ENCODE results near the gene KRTAP13-2.

Gene KRTAP13-2, protein sequence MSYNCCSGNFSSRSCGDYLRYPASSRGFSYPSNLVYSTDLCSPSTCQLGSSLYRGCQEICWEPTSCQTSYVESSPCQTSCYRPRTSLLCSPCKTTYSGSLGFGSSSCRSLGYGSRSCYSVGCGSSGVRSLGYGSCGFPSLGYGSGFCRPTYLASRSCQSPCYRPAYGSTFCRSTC

DNA sequence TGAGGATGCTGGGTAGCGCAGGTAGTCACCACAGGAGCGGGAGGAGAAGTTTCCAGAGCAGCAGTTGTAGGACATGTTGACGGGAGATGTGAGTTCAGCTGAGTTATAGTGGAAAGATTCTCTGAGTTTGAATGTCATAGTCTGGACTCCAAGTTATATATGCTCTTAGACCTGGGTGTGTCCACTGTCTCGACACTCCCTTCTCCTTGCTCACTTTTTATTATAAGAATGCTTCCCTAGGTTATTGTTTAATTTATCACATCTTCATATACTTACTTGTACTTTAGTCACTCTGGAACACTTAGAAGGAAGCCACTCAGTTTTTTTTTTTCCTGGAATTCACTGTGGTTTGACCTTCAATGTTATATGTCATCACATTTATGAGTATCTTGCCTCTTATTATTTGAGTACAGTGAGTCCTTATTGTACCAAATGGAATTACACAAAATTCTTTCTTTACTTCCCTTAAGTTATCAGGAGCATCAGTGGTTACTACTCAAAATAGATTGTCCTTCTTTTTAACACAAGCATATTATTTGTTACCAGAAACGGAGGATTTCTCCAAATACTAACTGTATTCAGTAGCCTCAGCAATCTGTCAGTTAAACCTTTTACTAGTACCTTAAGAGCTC is at the start of gene KRTAP13-2:
TSS of gene KRTAP13-2 (minus strand) at position 133 of the 632 bp plus-strand sequence. CDS start at position 75, 58 bp downstream.
- DNase-seq (ENCODE audit: low read depth), result no peak

- DNase-seq (ENCODE audit: low read depth), result no peak
Observed at GRCh38 chr21:30415993-30416392, 43.9 kb upstream of the KRTAP13-2 start.

DNA sequence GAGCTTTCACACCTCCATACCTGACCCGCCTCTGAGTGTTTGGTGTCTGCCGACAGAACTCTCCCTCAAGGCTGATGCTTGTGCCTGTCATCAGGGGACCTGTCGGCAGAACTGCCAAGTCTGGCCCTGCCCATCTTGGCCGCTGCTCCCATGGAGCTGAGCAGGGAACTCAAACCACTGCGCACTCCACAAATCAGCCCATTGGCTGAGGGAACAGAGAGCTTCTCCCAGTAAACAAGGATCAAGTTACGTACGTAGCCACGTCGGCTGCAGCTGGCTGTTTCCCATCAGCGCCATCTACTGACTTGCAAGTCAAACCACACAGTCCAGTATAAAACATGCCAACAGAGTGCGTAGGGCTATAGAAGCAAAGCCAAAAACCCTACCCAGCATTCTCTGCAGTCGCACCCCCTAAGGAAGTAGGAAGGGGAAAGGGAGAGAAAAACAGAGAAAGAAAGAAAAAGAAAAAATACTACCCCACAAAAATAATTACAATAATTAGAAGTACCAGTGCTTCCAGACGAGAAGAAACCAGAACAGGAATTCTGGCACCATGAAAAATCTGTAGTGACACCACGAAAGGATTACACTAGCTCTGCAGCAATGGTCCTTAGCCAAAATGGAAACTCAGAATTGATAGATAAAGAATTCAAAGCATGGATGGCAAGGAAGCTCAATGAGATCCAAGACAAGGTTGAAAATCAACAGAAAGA is 36.9 kb upstream of the KRTAP13-2 start:
- no peak for DNase-seq (ENCODE audit: low read depth)

DNA sequence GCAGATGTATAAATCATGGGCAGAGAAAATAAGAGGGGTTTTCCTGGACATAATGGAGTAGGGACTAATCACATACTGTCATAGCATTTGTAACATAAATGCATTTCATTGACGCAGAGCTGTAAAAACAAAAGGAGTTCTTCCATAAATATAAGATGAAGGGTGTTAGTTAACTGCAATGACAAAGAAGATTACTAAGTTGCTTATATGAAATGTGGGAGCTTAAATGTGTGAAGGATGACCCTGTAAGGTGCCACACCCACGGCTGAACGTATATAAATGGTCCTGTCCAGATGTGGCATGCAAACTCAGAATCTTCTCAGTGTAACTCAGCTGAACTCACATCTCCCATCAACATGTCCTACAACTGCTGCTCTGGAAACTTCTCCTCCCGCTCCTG is 23.7 kb upstream of the KRTAP13-2 start, which contains the start of gene KRTAP13-1:
TSS of gene KRTAP13-1 (plus strand) at position 301 of the 400 bp plus-strand sequence. CDS start at position 357, 56 bp downstream.
- no peak for DNase-seq (ENCODE audit: low read depth)

GRCh38 chr21:30391492-30392025 is 19.5 kb upstream of the KRTAP13-2 start:
- no peak for DNase-seq (ENCODE audit: low read depth)

DNA sequence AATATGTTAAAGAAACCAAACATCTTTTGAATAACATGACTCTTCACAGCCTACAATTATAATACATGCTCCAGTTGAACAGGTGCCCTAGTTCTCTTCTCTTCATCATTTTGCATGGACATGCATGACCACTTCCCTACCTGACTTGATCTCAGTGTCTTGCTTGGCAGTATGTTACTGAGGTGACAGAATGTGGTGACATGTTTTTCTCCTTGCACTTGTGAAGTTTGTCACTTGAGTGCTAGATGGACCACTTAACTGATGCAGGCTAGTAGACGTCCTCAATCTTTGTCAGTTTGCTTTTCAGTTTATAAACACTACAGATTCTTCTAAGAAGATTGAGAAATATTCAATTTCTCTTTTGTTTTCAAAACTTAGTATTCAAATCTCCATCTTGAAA is 10.1 kb upstream of the KRTAP13-2 start:
- DNase-seq (ENCODE audit: low read depth), result no peak

- DNase-seq (ENCODE audit: low read depth), result no peak
Observed at GRCh38 chr21:30355906-30356305, 16.2 kb downstream of the KRTAP13-2 start.

DNA sequence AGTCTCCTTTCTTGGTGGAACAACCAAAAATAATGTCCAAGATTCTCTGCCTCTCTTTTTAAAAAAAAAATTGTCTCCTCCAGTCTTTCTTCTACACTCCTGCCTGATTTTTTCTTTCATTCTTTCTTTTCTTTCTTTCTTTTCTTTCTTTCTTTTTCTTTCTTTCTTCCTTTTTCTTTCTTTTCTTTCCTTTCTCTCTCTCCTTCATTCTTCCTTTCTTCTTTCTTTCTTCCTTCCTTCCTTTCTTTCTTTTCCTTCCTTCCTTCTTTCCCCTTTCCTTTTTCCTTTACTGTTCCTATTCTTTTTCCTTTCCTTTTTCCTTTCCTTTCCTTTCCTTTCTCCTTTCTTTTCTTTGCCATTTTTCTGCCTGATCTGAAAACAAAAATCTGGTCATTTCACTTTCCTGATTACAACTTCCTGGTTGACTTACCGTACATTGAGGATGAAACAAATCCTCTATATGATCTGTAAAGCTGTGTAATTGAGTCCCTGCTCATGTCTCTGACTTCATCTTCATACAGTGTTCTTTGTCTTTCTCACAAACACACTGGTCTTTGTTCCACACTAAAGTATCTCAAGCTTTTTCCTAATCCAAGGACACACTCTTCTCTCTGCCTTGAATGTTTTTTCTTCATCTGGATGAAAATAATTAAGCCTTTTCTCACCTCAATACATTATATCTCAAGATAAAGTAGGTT is 17.6 kb downstream of the KRTAP13-2 start:
- no peak for DNase-seq (ENCODE audit: low read depth)

- DNase-seq (ENCODE audit: low read depth), result no peak
Observed at GRCh38 chr21:30351534-30351933, 20.5 kb downstream of the KRTAP13-2 start.

GRCh38 chr21:30349572-30349971 is 22.5 kb downstream of the KRTAP13-2 start:
- DNase-seq (ENCODE audit: low read depth), result no peak

- no peak for DNase-seq (ENCODE audit: low read depth)
Observed at GRCh38 chr21:30348506-30348905, 23.6 kb downstream of the KRTAP13-2 start, which contains the start of gene KRTAP23-1. TSS of gene KRTAP23-1 (minus strand) at chr21:30348606. CDS start at chr21:30348606, 0 bp downstream.

DNA sequence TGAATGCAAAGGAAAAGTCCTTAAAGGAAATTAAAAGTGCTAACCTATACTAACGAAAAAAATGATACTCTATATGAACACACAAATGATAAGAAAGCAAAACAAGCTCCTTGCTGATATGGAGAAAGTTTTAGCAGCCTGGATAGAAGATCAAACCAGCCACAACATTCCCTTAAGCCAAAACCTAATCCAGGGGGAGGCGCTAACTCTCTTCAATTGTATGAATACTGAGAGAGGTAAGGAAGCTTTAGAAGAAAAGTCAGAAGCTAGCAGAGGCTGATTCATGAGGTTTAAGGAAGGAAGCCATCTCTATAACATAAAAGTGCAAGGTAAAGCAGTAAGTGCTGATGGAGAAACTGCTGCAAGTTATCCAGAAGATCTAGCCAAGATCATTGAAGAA is 27.1 kb downstream of the KRTAP13-2 start:
- DNase-seq (ENCODE audit: low read depth), result no peak

- DNase-seq (ENCODE audit: low read depth), result no peak
Observed at GRCh38 chr21:30340714-30341573, 31.1 kb downstream of the KRTAP13-2 start.

- DNase-seq (ENCODE audit: low read depth), result no peak
Observed at GRCh38 chr21:30338717-30339116, 33.4 kb downstream of the KRTAP13-2 start.

- no peak for DNase-seq (ENCODE audit: low read depth)
Observed at GRCh38 chr21:30337772-30338171, 34.3 kb downstream of the KRTAP13-2 start.

- DNase-seq (ENCODE audit: low read depth), result no peak
Observed at GRCh38 chr21:30337276-30337744, 34.8 kb downstream of the KRTAP13-2 start, which contains the start of gene KRTAP27-1. TSS of gene KRTAP27-1 (minus strand) at chr21:30337694. CDS start at chr21:30337668, 26 bp downstream.

DNA sequence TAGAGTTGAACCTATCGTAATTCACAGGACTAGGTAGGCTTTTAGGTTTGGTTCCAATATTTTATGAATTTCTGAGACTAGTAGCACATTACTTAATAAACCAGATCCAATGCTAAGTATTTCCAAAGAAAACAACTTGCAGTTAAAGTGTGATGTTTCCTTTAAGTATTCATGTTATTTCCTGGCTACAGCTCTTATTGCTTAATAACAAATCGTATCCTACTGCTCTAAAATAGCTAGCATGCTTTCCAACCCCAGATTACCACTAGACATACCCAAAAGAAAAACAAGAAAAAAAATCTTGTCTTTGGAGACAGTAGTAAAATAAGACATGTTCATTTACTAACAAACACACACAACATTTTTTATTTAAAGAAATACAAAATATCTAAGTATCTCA is 35.5 kb downstream of the KRTAP13-2 start:
- no peak for DNase-seq (ENCODE audit: low read depth)

DNA sequence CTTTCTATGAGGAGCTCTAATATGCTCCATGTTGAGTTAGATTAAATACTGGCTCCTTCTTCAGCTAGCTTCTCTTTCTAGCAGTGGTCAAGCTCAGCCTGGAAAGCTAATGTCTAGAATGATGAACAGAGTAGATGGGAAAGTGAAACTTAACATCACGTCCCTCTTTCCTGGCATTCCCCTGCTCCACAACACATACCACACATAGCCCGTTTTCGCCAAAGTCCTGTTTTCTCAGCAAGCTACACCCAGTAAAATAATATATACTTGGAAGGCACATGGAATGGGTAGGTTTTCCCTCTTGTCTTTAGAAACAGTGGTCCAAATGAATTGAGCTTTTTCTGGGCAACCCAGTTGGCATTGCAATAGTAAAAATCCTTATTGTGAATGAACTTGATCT is 38.3 kb downstream of the KRTAP13-2 start:
- DNase-seq (ENCODE audit: low read depth), result no peak

DNA sequence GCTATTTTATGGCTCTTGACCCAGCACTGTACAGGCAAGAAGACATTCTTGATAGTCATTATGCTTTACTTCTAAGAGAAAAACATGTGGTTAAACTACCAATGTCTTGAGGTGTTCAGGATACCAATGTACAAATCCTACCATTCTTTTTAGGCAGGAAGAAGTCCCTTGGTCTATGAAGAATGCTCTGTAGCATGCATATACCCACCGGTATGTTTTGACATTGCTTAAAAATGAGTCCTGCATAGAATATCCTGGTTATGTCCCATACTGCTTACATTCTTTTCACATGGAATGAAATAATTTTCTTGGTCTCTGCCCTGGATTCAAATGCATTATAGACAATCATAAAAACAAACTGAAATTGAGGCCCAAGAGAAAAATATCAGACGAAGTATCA is 39.4 kb downstream of the KRTAP13-2 start:
- no peak for DNase-seq (ENCODE audit: low read depth)

- no peak for DNase-seq (ENCODE audit: low read depth)
Observed at GRCh38 chr21:30329203-30329875, 42.7 kb downstream of the KRTAP13-2 start.

All from stimulated activated CD8-positive, alpha-beta memory T cell treated with anti-CD3 and anti-CD28 coated beads, Interleukin-15, amount 100 ng/mL, for 1 hour (primary cell).